HepG2 (cell line): ENCODE results near the gene RAB2B. TPM values are rescaled to one million over a fixed set of nuclear protein-coding genes. Genes with fewer than 3 reads are reported as not detected.

Source experiments
- CREB1 ChIP-seq, 2 experiments: fragments of 450-650 bp in 1 of 2; IDR thresholded peaks; 2 replicates each; pipeline ENCODE4 v1.6.1; 2016 to 2017; ENCODE audit warnings: control low read depth in 1 of 2, mild to moderate bottlenecking in 1 of 2, missing compliant biosample characterization in 1 of 2, missing genetic modification characterization in 1 of 2
- E2F5 ChIP-seq: sonication (generic); formaldehyde crosslinking; conservative IDR thresholded peaks from 2 replicates; pipeline ENCODE4 v1.4.0; 2020; ENCODE audit warnings: missing genetic modification reagents
- HNF4G ChIP-seq, 2 experiments: sonication (generic) in 1 of 2; formaldehyde crosslinking in 1 of 2; IDR thresholded peaks; 2 replicates each; pipeline versions ENCODE4 v1.4.0 to v1.6.1; 2011 to 2020; ENCODE audit warnings: borderline replicate concordance in 2 of 2, low read depth in 2 of 2, mild to moderate bottlenecking in 2 of 2, low read length in 1 of 2, missing genetic modification reagents in 1 of 2, moderate library complexity in 1 of 2
- HNRNPL ChIP-seq: fragments of 200-400 bp; formaldehyde crosslinking; IDR thresholded peaks from 2 replicates; pipeline ENCODE4 v1.6.1; 2017; ENCODE audit warnings: mild to moderate bottlenecking, low read depth, low read length
- MBD4 ChIP-seq: IDR thresholded peaks from 2 replicates; pipeline ENCODE4 v1.6.1; 2012; ENCODE audit warnings: low read length, inconsistent platforms, borderline replicate concordance
- MTA3 ChIP-seq: sonication (generic); formaldehyde crosslinking; IDR thresholded peaks from 2 replicates; pipeline ENCODE4 v1.4.0; 2020; ENCODE audit warnings: missing genetic modification reagents
- NR3C1 ChIP-seq: sonication (generic); formaldehyde crosslinking; IDR thresholded peaks from 2 replicates; pipeline ENCODE4 v1.4.0; 2020; ENCODE audit warnings: missing genetic modification reagents
- NRL ChIP-seq: sonication (generic); formaldehyde crosslinking; IDR thresholded peaks from 2 replicates; pipeline ENCODE4 v1.5.0; 2020; ENCODE audit warnings: missing genetic modification reagents, mild to moderate bottlenecking, moderate library complexity, borderline replicate concordance
- RORA ChIP-seq: sonication (generic); formaldehyde crosslinking; IDR thresholded peaks from 2 replicates; pipeline ENCODE4 v1.5.0; 2020; ENCODE audit warnings: mild to moderate bottlenecking, missing genetic modification reagents, moderate library complexity
- SRSF1 ChIP-seq: fragments of 200-400 bp; formaldehyde crosslinking; optimal IDR thresholded peaks from 2 replicates; pipeline ENCODE3; 2017; ENCODE audit warnings: mild to moderate bottlenecking, low read depth, low read length, moderate library complexity
- ZC3H13 ChIP-seq: sonication (generic); formaldehyde crosslinking; IDR thresholded peaks from 2 replicates; pipeline ENCODE4 v1.8.1; 2023; ENCODE audit warnings: mild to moderate bottlenecking, missing genetic modification reagents, moderate library complexity
- ZNF550 ChIP-seq: sonication (generic); formaldehyde crosslinking; IDR thresholded peaks from 2 replicates; pipeline ENCODE4 v1.4.0; 2020; ENCODE audit warnings: mild to moderate bottlenecking, missing genetic modification reagents, borderline replicate concordance
- ZNF646 ChIP-seq: sonication (generic); formaldehyde crosslinking; IDR thresholded peaks from 2 replicates; pipeline ENCODE4 v1.9.0; 2021; ENCODE audit warnings: mild to moderate bottlenecking, missing genetic modification reagents
- ZNF660 ChIP-seq: sonication (generic); formaldehyde crosslinking; IDR thresholded peaks from 2 replicates; pipeline ENCODE4 v1.5.1; 2020; ENCODE audit warnings: mild to moderate bottlenecking, low read depth, missing genetic modification reagents, borderline replicate concordance
- ZNF773 ChIP-seq: sonication (generic); formaldehyde crosslinking; IDR thresholded peaks from 2 replicates; pipeline ENCODE4 v1.4.0; 2020; ENCODE audit warnings: missing genetic modification reagents, borderline replicate concordance
- ZNF788 ChIP-seq: sonication (generic); formaldehyde crosslinking; IDR thresholded peaks from 2 replicates; pipeline ENCODE4 v1.5.0; 2020; ENCODE audit warnings: mild to moderate bottlenecking, missing genetic modification reagents, borderline replicate concordance
- ZNF883 ChIP-seq: sonication (generic); formaldehyde crosslinking; IDR thresholded peaks from 2 replicates; pipeline ENCODE4 v1.5.1; 2020; ENCODE audit warnings: mild to moderate bottlenecking, missing genetic modification reagents; ENCODE audit errors: not compliant biosample characterization
- polyA plus RNA-seq, 8 experiments: library from polyadenylated mRNA; depleted of rRNA in 3 of 8; stranded (reverse) in 7 of 8; unstranded in 1 of 8; fragments of >200 nt; fragmentation: Illumina TruSeq in 4 of 8; extraction: Trizol in 4 of 8; gene quantifications; 2 replicates each; pipeline versions ENCODE4 v1.2.1 to v1.2.3, GENCODE V29; 2011 to 2016; ENCODE audit warnings: low read depth in 4 of 8, missing spikeins in 1 of 8, mixed read lengths in 1 of 8; ENCODE audit not compliant: insufficient read depth in 1 of 8
- total RNA-seq, 5 experiments: library from RNA; depleted of rRNA; stranded (reverse); fragments of >200 nt; fragmentation: Illumina TruSeq; extraction: Trizol; gene quantifications; 2 replicates each; pipeline ENCODE4 v1.2.3, GENCODE V29; 2016; ENCODE audit warnings: low read depth in 1 of 5
- TF ChIP-seq, protein P1 (sequence below): sonication (generic); formaldehyde crosslinking; IDR thresholded peaks from 2 replicates; pipeline ENCODE4 v1.8.0; 2022; ENCODE audit warnings: missing genetic modification reagents, mild to moderate bottlenecking, moderate library complexity, borderline replicate concordance

RAB2B gene
- total and polyA plus RNA-seq, 2 of the 13 experiments (the other 11 are each of a cell fraction or from before 2014, with no cell fraction given): 36.0 to 60.6 TPM

DNA sequence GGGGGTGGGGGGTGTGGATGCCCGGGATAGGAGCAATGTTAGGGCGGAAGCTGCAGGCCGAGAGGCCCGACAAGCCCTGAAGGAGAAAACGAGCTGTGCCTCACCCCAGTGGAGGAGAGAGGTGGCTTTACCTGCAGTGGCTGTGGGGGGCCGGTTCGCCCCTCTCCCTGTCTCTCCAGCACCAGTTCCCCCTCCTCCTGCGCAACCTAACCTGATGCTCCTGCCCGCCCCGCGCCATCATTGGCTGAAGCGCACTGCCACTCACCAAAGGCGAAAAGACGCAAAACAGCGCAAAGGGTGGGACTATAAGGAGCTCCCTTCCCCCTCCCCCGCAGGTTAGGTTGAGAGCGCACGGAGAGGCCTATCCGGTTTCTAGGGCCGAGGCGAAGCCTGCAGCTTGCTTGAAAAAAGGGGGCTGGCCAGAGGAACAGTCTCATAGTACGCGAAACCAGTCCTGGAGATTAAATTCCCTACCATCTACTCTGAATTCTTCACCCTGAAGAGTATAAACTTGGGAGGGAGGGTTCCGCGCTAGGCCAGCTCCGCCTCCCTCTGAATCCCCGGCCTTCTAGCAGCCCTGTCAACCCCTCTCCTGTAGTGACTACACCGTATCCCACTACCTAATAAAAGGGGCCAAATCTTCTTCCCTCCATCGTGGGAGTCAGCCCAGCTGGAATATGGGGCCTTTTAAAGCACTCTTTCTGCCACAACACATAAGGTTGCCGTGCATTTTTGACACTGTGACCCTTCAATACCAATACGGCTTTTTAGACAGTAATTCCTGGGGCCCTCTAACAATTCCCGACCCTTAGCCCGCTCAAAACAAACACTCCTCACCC lies 39.5 kb downstream of the RAB2B start (continued):
- TF ChIP-seq NRL (CRISPR knock-in tag): peak; percentile 95
- peak; percentile 95 for TF ChIP-seq ZNF788
- TF ChIP-seq RORA (CRISPR knock-in tag): no peak
- no peak for TF ChIP-seq NR3C1
- peak; percentile 97 for TF ChIP-seq SRSF1
- TF ChIP-seq E2F5 (CRISPR knock-in tag): no peak
- 0 out of 2 replicates have a peak, but pooled peaks have one; percentile 40 for TF ChIP-seq ZNF660 (CRISPR knock-in tag)
- TF ChIP-seq CREB1 (IDR thresholded peaks at IDR 0.05): peak; percentile 89
- TF ChIP-seq CREB1 (CRISPR knock-in tag; IDR thresholded peaks at IDR 0.05): peak; percentile 91; the same call in 1 of the 2 replicates
- peak; percentile 18; the same call in 1 of the 2 replicates for TF ChIP-seq HNF4G (IDR thresholded peaks at IDR 0.05; ENCODE audit: borderline replicate concordance, low read depth, low read length)
- TF ChIP-seq HNF4G (CRISPR knock-in tag; IDR thresholded peaks at IDR 0.05; ENCODE audit: borderline replicate concordance, low read depth): no peak
- TF ChIP-seq MTA3 (CRISPR knock-in tag): no peak
- TF ChIP-seq, protein P1, sequence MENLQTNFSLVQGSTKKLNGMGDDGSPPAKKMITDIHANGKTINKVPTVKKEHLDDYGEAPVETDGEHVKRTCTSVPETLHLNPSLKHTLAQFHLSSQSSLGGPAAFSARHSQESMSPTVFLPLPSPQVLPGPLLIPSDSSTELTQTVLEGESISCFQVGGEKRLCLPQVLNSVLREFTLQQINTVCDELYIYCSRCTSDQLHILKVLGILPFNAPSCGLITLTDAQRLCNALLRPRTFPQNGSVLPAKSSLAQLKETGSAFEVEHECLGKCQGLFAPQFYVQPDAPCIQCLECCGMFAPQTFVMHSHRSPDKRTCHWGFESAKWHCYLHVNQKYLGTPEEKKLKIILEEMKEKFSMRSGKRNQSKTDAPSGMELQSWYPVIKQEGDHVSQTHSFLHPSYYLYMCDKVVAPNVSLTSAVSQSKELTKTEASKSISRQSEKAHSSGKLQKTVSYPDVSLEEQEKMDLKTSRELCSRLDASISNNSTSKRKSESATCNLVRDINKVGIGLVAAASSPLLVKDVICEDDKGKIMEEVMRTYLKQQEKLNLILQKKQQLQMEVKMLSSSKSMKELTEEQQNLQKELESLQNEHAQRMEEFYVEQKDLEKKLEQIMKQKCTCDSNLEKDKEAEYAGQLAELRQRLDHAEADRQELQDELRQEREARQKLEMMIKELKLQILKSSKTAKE (CRISPR knock-in tag): no peak
- no peak for TF ChIP-seq HNRNPL
- TF ChIP-seq ZNF646 (CRISPR knock-in tag): no peak
- peak; percentile 14; the same call in 1 of the 2 replicates for TF ChIP-seq ZNF773
- TF ChIP-seq ZNF883: peak; percentile 49
- no peak for TF ChIP-seq MBD4
- no peak for TF ChIP-seq ZNF550 (CRISPR knock-in tag)
- peak; percentile 30 for TF ChIP-seq ZC3H13
